IMR-90 (cell line): ENCODE data around the gene CCDC102A.

ENCODE experiments used
- FOS ChIP-seq: fragments of 150-350 bp; IDR thresholded peaks from 2 replicates; pipeline ENCODE4 v1.6.1; 2016; ENCODE audit warnings: low read depth, low read length
- MAZ ChIP-seq: IDR thresholded peaks from 2 replicates; pipeline ENCODE4 v1.6.1; 2012; ENCODE audit warnings: low read depth, mild to moderate bottlenecking, low read length, improper control_type of control experiment, moderate library complexity, borderline replicate concordance
- NFE2L2 ChIP-seq: fragments of 150-350 bp; IDR thresholded peaks from 2 replicates; pipeline ENCODE4 v1.6.1; 2016; ENCODE audit warnings: low read depth, mild to moderate bottlenecking, low read length
- POLR2A ChIP-seq: IDR thresholded peaks from 2 replicates; pipeline ENCODE4 v1.6.1; 2012; ENCODE audit warnings: mild to moderate bottlenecking, low read depth, low read length
- RFX5 ChIP-seq: IDR thresholded peaks from 2 replicates; pipeline ENCODE4 v1.8.0; 2012; ENCODE audit warnings: low read depth, mild to moderate bottlenecking, low read length, moderate library complexity
- SMC3 ChIP-seq: fragments of 150-350 bp; IDR thresholded peaks from 2 replicates; pipeline ENCODE4 v1.6.1; 2016; ENCODE audit warnings: low read depth, mild to moderate bottlenecking, antibody characterized with exemption, low read length, moderate library complexity
- TF ChIP-seq, protein P1 (sequence below): conservative IDR thresholded peaks from 2 replicates; pipeline ENCODE4 v1.5.1; 2012; ENCODE audit warnings: mild to moderate bottlenecking, low read depth, low read length, improper control_type of control experiment

DNA sequence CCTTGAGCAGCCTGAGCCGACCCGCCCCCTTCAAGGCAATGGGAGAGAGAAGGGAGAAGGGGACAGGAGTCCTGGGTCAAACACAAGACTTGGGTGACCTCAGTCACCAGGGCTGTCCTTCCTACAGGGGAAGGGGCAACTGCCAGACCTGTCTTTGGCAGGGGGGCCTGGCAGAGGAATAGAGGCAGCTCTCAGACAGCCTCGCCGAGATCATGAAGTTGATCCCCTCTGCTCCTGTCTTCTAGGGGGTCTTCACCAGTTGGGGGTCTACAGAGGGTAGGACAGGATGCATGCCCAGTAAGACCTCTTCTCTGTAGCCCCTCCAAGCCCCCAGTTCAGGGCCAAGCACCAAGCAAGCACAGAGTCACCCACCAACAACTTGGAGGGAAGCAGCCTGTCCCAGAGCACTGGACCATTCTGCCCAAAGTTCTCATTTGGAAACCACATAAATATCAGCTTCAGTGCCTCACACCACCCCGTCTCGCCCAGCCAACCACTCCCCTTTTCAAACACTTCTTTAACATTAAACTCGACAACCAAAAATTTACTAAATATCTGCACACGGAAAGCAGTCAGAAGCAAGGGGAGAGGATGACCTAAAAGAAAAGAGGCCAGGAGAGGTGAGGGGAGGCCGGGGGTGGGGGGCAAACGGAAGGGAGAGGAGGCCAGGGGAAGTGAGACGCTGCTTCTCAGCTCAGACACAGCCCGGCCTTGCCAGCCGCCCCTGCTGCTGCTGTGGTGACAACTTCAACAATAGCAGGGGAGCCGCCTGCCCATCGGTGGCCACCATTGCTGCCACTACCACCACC lies 57.8 kb downstream of the CCDC102A start:
- TF ChIP-seq, protein P1, sequence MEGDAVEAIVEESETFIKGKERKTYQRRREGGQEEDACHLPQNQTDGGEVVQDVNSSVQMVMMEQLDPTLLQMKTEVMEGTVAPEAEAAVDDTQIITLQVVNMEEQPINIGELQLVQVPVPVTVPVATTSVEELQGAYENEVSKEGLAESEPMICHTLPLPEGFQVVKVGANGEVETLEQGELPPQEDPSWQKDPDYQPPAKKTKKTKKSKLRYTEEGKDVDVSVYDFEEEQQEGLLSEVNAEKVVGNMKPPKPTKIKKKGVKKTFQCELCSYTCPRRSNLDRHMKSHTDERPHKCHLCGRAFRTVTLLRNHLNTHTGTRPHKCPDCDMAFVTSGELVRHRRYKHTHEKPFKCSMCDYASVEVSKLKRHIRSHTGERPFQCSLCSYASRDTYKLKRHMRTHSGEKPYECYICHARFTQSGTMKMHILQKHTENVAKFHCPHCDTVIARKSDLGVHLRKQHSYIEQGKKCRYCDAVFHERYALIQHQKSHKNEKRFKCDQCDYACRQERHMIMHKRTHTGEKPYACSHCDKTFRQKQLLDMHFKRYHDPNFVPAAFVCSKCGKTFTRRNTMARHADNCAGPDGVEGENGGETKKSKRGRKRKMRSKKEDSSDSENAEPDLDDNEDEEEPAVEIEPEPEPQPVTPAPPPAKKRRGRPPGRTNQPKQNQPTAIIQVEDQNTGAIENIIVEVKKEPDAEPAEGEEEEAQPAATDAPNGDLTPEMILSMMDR = no peak
- TF ChIP-seq RFX5 = no peak
- TF ChIP-seq POLR2A = no peak
- TF ChIP-seq MAZ = no peak
- TF ChIP-seq FOS = no peak
- no peak for TF ChIP-seq NFE2L2
- TF ChIP-seq SMC3 = no peak
